Measurements from ENCODE around the gene RNF5.

GRCh38 chr6:32149932-32150870, 28.0 kb upstream of the RNF5 start:
- no peak for TF ChIP-seq ZNF398 (CRISPR knock-in tag; IDR thresholded peaks at IDR 0.05)
- no peak for TF ChIP-seq ZNF3 (CRISPR knock-in tag; IDR thresholded peaks at IDR 0.05)
- no peak for TF ChIP-seq POLR2A (conservative IDR thresholded peaks at IDR 0.05)
- no peak for TF ChIP-seq CCAR2 (IDR thresholded peaks at IDR 0.05; ENCODE audit: low read depth, low read length)
- TF ChIP-seq ZNF274 (IDR thresholded peaks at IDR 0.05; ENCODE audit: borderline replicate concordance, low read depth, low read length) = no peak
- no peak for TF ChIP-seq ESRRA (IDR thresholded peaks at IDR 0.05; ENCODE audit: borderline replicate concordance, low read depth)

Measured in K562 (cell line).